IPS-NIHi7 (cell line): Measurements from ENCODE around the gene TNNT1.

Source experiments
- DNase-seq: peaks from one replicate; pipeline ENCODE4 v3.0.0; 2012; ENCODE audit warnings: mixed read lengths; ENCODE audit errors: extremely low spot score

The TNNT1 gene

GRCh38 chr19:55141696-55142095 is 7.3 kb downstream of the TNNT1 start:
- DNase-seq, result no peak

GRCh38 chr19:55137915-55138314 is 11.1 kb downstream of the TNNT1 start:
- DNase-seq, result no peak

- DNase-seq, result no peak
These were observed 12.5 kb downstream of the TNNT1 start for GRCh38 chr19:55136399-55137102.

- DNase-seq, result no peak
These were observed 14.3 kb downstream of the TNNT1 start for GRCh38 chr19:55134736-55135135.

- DNase-seq, result no peak
These were observed 15.2 kb downstream of the TNNT1 start for GRCh38 chr19:55133639-55134444.

GRCh38 chr19:55132453-55133129 is 16.4 kb downstream of the TNNT1 start:
- no peak for DNase-seq

GRCh38 chr19:55131421-55131820 is 17.6 kb downstream of the TNNT1 start:
- DNase-seq, result no peak

- no peak for DNase-seq
These were observed 30.0 kb downstream of the TNNT1 start for GRCh38 chr19:55119053-55119452.

- DNase-seq, result peak; percentile 78
These were observed 30.5 kb downstream of the TNNT1 start for GRCh38 chr19:55118401-55118991.

GRCh38 chr19:55117663-55118391 is 31.2 kb downstream of the TNNT1 start:
- peak; percentile 98 for DNase-seq

- no peak for DNase-seq
These were observed 31.9 kb downstream of the TNNT1 start, which contains the start of gene PPP1R12C for GRCh38 chr19:55116859-55117662. Gene PPP1R12C (minus strand): TSS chr19:55117637. CDS start chr19:55117543, 94 bp downstream.

GRCh38 chr19:55116232-55116858 is 32.7 kb downstream of the TNNT1 start:
- DNase-seq, result no peak

- no peak for DNase-seq
These were observed 33.5 kb downstream of the TNNT1 start for GRCh38 chr19:55115446-55116065.

- no peak for DNase-seq
These were observed 34.4 kb downstream of the TNNT1 start for GRCh38 chr19:55114566-55115145.

GRCh38 chr19:55113570-55114039 is 35.4 kb downstream of the TNNT1 start:
- peak; percentile 74 for DNase-seq

GRCh38 chr19:55112777-55113569 is 36.0 kb downstream of the TNNT1 start:
- DNase-seq, result no peak

GRCh38 chr19:55112246-55112776 is 36.7 kb downstream of the TNNT1 start:
- no peak for DNase-seq

- no peak for DNase-seq
These were observed 37.7 kb downstream of the TNNT1 start for GRCh38 chr19:55111238-55111831.
